Measurements from ENCODE around the gene STYXL2. TPM values are rescaled to one million over a fixed set of nuclear protein-coding genes. Genes with fewer than 3 reads are reported as not detected.

The STYXL2 gene
- total and polyA plus RNA-seq, 9 of the 15 experiments (the other 6 are each of a cell fraction or from before 2014, with no cell fraction given): not detected

- WGBS (ENCODE audit: insufficient coverage, low coverage, missing lambda C conversion rate): 5% methylated on average over 5 of the region's 5 CpGs
- H3K27ac ChIP-seq (ENCODE audit: extremely low read depth, low read depth, low read length): no peak overlapping the region
- no peaks in the 10 kb centered on the region for H3K79me2 ChIP-seq (ENCODE audit: control insufficient read depth, insufficient read depth, low read length)
- FAIRE-seq (no peak), ATAC-seq (no peak), DNase-seq (ENCODE audit: extremely low read depth in 1 of 4, low spot score in 3 of 4) (no peak)
- H3K9me1 ChIP-seq (ENCODE audit: control insufficient read depth, insufficient read depth, low read length): peaks cover 4% of the 10 kb centered on the region
- H3K36me3 ChIP-seq (ENCODE audit: control insufficient read depth, insufficient read depth, low read length): no peaks in the 10 kb centered on the region
- no peaks in the 10 kb centered on the region for H4K20me1 ChIP-seq (replicated peaks; ENCODE audit: control insufficient read depth, insufficient read depth, low read length)
- H3K9me3 ChIP-seq (replicated peaks; ENCODE audit: control insufficient read depth, insufficient read depth, low read depth, low read length): no peaks in the 10 kb centered on the region
- H3K9ac ChIP-seq (ENCODE audit: insufficient read depth in 1 of 2, low read depth in 2 of 2, low read length in 2 of 2): no peak overlapping the region
- H3K4me3 ChIP-seq: no peak overlapping the region
- H3K27me3 ChIP-seq (ENCODE audit: control insufficient read depth in 2 of 2, insufficient read depth in 2 of 2, low read length in 2 of 2): peaks cover 57 to 71% of the 10 kb centered on the region in 2 experiments
- no peak overlapping the region for H3K4me2 ChIP-seq (ENCODE audit: insufficient read depth, low read length)
- ChIA-PET CTCF (ENCODE audit: low intra/inter-chr PET ratio) (no interaction called here), POLR2A (interaction anchor here (1.1 to 1.9 kb wide), 2 partner anchors 10 kb away, joined by 6 to 8 read pairs; no protein-coding TSS in a partner anchor)
- in situ Hi-C loops (cut with MboI) (no loop called here), intact Hi-C loops (cut with micrococcal nuclease) (no loop called here)
- TF ChIP-seq ZNF212 (CRISPR knock-in tag; IDR thresholded peaks at IDR 0.05) (no peak), ZFP36 (IDR thresholded peaks at IDR 0.05; ENCODE audit: low read depth, low read length, partially characterized antibody) (no peak), HDAC8 (tag; IDR thresholded peaks at IDR 0.05) (no peak), C11orf30 (IDR thresholded peaks at IDR 0.05; ENCODE audit: low read depth) (no peak), HNRNPL (IDR thresholded peaks at IDR 0.05; ENCODE audit: low read depth, low read length) (no peak), TSHZ1 (CRISPR knock-in tag; IDR thresholded peaks at IDR 0.05) (no peak), NR4A1 (CRISPR knock-in tag; IDR thresholded peaks at IDR 0.05) (no peak), NR4A1 (tag; IDR thresholded peaks at IDR 0.05) (no peak)
- peaks cover 0 to 7% of the 10 kb centered on the region in 2 experiments; a peak in 1 of 5 replicates for H3K4me1 ChIP-seq (replicated peaks in 1 of 2; ENCODE audit: control insufficient read depth in 2 of 2, insufficient read depth in 2 of 2, low read length in 2 of 2)
- no TSS peak for BruUV-seq (replicated peaks)
- no peak overlapping the region for H2AFZ ChIP-seq (ENCODE audit: low read depth, low read length)
Observed at GRCh38 chr1:167127661-167128060, 33.8 kb downstream of the STYXL2 start.
